OCI-LY7 (cell line): ENCODE results near the gene DSE. TPM values are rescaled to one million over a fixed set of nuclear protein-coding genes. Genes with fewer than 3 reads are reported as not detected.

Experiments used
- BruUV-seq: library from RNA; stranded (reverse); fragments of 400-500 nt; replicated peaks from 2 replicates; lab custom pipeline; 2021; lab: Mats Ljungman, UMichigan
- CTCF ChIA-PET: fragments of 300-600 bp; sonication (Branson Sonifier 250); formaldehyde crosslinking; loops from one replicate; lab custom pipeline; 2022; ENCODE audit warnings: antibody characterized with exemption; ENCODE audit not compliant: unreplicated experiment; lab: Charles Lee
- POLR2A ChIA-PET: fragments of 300-600 bp; sonication (Branson Sonifier 250); formaldehyde crosslinking; loops from one replicate; lab custom pipeline; 2022; ENCODE audit warnings: antibody characterized with exemption; lab: Charles Lee
- DNase-seq: peaks from one replicate; pipeline ENCODE4 v3.0.0-alpha.2; 2015; ENCODE audit warnings: low spot score
- H2AFZ ChIP-seq: fragments of 200-600 bp; sonication (generic), shearing (Covaris generic); 2 replicates; pipeline ENCODE4 v1.6.1; 2014; ENCODE audit warnings: mild to moderate bottlenecking, antibody characterized with exemption, low read length, moderate library complexity
- H3K27ac ChIP-seq: fragments of 200-600 bp; sonication (generic); 2 replicates; pipeline ENCODE4 v1.5.1; 2014; ENCODE audit warnings: mixed run types, low read depth, mild to moderate bottlenecking, moderate library complexity, low read length, inconsistent platforms; ENCODE audit not compliant: poor library complexity, severe bottlenecking
- H3K36me3 ChIP-seq: fragments of 200-600 bp; sonication (generic); 2 replicates; pipeline ENCODE4 v1.6.1; 2014; ENCODE audit warnings: mild to moderate bottlenecking, antibody characterized with exemption, low read length, moderate library complexity, mixed read lengths; ENCODE audit not compliant: insufficient read depth
- H3K4me1 ChIP-seq: fragments of 200-600 bp; sonication (generic); 2 replicates; pipeline ENCODE4 v1.5.1; 2014; ENCODE audit warnings: mild to moderate bottlenecking, low read length; ENCODE audit not compliant: insufficient read depth, poor library complexity, severe bottlenecking
- H3K4me2 ChIP-seq: fragments of 200-600 bp; sonication (generic); 2 replicates; pipeline ENCODE4 v1.6.1; 2014; ENCODE audit warnings: mild to moderate bottlenecking, low read length
- H3K4me3 ChIP-seq: fragments of 200-600 bp; sonication (generic); 2 replicates; pipeline ENCODE4 v1.5.1; 2014; ENCODE audit warnings: mild to moderate bottlenecking, low read depth, low read length; ENCODE audit not compliant: poor library complexity, severe bottlenecking
- H3K79me2 ChIP-seq: fragments of 200-600 bp; sonication (generic); 2 replicates; pipeline ENCODE4 v1.6.1; 2016; ENCODE audit warnings: low read depth, mild to moderate bottlenecking, low read length, moderate library complexity, mixed read lengths; ENCODE audit not compliant: insufficient read depth
- H3K9me2 ChIP-seq: fragments of 200-600 bp; sonication (generic); 2 replicates; pipeline ENCODE4 v1.6.1; 2016; ENCODE audit warnings: mild to moderate bottlenecking, low read length, mixed read lengths; ENCODE audit not compliant: insufficient read depth
- H3K9me3 ChIP-seq: fragments of 200-600 bp; sonication (generic); 2 replicates; pipeline ENCODE4 v1.6.1; 2014; ENCODE audit warnings: mild to moderate bottlenecking, mixed run types, low read length, mixed read lengths
- H4K20me1 ChIP-seq: fragments of 200-600 bp; sonication (generic); 2 replicates; pipeline ENCODE4 v1.6.1; 2014; ENCODE audit warnings: mild to moderate bottlenecking, antibody characterized with exemption, low read length, moderate library complexity, mixed read lengths; ENCODE audit not compliant: insufficient read depth
- EZH2phosphoT487 ChIP-seq: fragments of 200-600 bp; sonication (generic); IDR thresholded peaks from 2 replicates; pipeline ENCODE4 v1.6.1; 2018; ENCODE audit warnings: low read depth, borderline replicate concordance, mild to moderate bottlenecking, mixed run types, antibody characterized with exemption, low read length, moderate library complexity, mixed read lengths
- intact Hi-C: fragments of 100-400 bp; cut with micrococcal nuclease; formaldehyde crosslinking; loops from one replicate; pipeline ENCODE4 v1.10.0; 2022; ENCODE audit not compliant: unreplicated experiment
- total RNA-seq, 2 experiments: library from RNA; depleted of rRNA in 1 of 2; stranded (reverse); fragments of >200 nt in 1 of 2; shearing (Covaris generic) in 1 of 2; gene quantifications; 2 replicates each; pipeline ENCODE4 v1.2.3, GENCODE V29; 2014 to 2022
- TF ChIP-seq, protein P1 (sequence below): fragments of 200-600 bp; sonication (generic); conservative IDR thresholded peaks from 2 replicates; pipeline ENCODE4 v1.5.1; 2014; ENCODE audit warnings: mild to moderate bottlenecking, antibody characterized with exemption, low read length, moderate library complexity, mixed read lengths

Gene DSE
- total RNA-seq, 2 experiments from 2014 or later, result 3.9 to 7.6 TPM

GRCh38 chr6:116379764-116380163 is 9.0 kb downstream of the DSE start:
- intact Hi-C loops, result no loop called here
- Histone ChIP-seq H3K79me2 (no peaks in the 10 kb centered on the region), H3K9me3 (no peaks in the 10 kb centered on the region), H3K27ac (no peak overlapping the region), H3K4me1 (no peaks in the 10 kb centered on the region), H3K9me2 (no peaks in the 10 kb centered on the region), H4K20me1 (no peaks in the 10 kb centered on the region), H3K4me2 (no peak overlapping the region), H3K36me3 (no peaks in the 10 kb centered on the region), H2AFZ (no peak overlapping the region), H3K4me3 (no peak overlapping the region)
- POLR2A ChIA-PET, result no interaction called here
- TF ChIP-seq, protein P1, sequence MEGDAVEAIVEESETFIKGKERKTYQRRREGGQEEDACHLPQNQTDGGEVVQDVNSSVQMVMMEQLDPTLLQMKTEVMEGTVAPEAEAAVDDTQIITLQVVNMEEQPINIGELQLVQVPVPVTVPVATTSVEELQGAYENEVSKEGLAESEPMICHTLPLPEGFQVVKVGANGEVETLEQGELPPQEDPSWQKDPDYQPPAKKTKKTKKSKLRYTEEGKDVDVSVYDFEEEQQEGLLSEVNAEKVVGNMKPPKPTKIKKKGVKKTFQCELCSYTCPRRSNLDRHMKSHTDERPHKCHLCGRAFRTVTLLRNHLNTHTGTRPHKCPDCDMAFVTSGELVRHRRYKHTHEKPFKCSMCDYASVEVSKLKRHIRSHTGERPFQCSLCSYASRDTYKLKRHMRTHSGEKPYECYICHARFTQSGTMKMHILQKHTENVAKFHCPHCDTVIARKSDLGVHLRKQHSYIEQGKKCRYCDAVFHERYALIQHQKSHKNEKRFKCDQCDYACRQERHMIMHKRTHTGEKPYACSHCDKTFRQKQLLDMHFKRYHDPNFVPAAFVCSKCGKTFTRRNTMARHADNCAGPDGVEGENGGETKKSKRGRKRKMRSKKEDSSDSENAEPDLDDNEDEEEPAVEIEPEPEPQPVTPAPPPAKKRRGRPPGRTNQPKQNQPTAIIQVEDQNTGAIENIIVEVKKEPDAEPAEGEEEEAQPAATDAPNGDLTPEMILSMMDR, result no peak
- TF ChIP-seq EZH2phosphoT487, result no peak
- CTCF ChIA-PET, result no interaction called here
- BruUV-seq, result no TSS peak
- no peak for DNase-seq

DNA sequence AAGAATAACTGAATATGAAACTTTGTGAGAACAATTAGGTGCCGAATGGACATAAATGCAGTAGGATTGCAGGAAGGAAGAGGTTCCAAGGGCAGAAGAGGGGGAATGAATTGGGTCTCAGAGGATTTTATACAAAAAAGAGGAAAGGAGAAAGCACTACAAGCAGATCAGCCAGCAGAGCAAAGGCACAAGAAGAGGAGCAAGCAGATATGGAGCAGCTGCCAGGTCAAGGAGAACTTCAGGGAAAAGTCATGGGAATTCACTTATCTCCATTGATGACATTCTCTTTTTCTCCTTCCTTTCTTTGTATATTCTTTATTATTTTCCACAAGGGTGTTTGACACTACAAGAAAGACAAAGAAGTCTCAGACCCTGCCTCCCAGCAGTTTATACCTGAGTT is 9.6 kb downstream of the DSE start:
- TF ChIP-seq, protein P1, result no peak
- no peak for TF ChIP-seq EZH2phosphoT487
- H3K79me2 ChIP-seq, result no peaks in the 10 kb centered on the region
- intact Hi-C loops, result no loop called here
- H3K27ac ChIP-seq, result no peak overlapping the region
- H3K9me3 ChIP-seq, result no peaks in the 10 kb centered on the region
- no peak overlapping the region for H3K4me3 ChIP-seq
- H4K20me1 ChIP-seq, result no peaks in the 10 kb centered on the region
- no peak overlapping the region for H2AFZ ChIP-seq
- DNase-seq, result no peak
- H3K4me2 ChIP-seq, result no peak overlapping the region
- no peaks in the 10 kb centered on the region for H3K36me3 ChIP-seq
- CTCF ChIA-PET, result no interaction called here
- H3K4me1 ChIP-seq, result no peaks in the 10 kb centered on the region
- POLR2A ChIA-PET, result no interaction called here
- H3K9me2 ChIP-seq, result no peaks in the 10 kb centered on the region
- no TSS peak for BruUV-seq

GRCh38 chr6:116381000-116381399 is 10.3 kb downstream of the DSE start:
- no peaks in the 10 kb centered on the region for H3K79me2 ChIP-seq
- H3K9me3 ChIP-seq, result no peaks in the 10 kb centered on the region
- no peak for TF ChIP-seq EZH2phosphoT487
- TF ChIP-seq, protein P1, result no peak
- H3K4me2 ChIP-seq, result no peak overlapping the region
- no peak for DNase-seq
- H4K20me1 ChIP-seq, result no peaks in the 10 kb centered on the region
- intact Hi-C loops, result no loop called here
- no peaks in the 10 kb centered on the region for H3K36me3 ChIP-seq
- POLR2A ChIA-PET, result no interaction called here
- no peak overlapping the region for H2AFZ ChIP-seq
- no peak overlapping the region for H3K4me3 ChIP-seq
- no peaks in the 10 kb centered on the region for H3K9me2 ChIP-seq
- H3K4me1 ChIP-seq, result no peaks in the 10 kb centered on the region
- BruUV-seq, result no TSS peak
- no peak overlapping the region for H3K27ac ChIP-seq
- CTCF ChIA-PET, result no interaction called here
